Gastrocnemius medialis (tissue), 4 donors: Measurements from ENCODE around the gene KCNK4.

Experiments used
- POLR2A ChIP-seq, 2 donors: fragments of 450-650 bp; IDR thresholded peaks; one replicate each; pipeline ENCODE4 v1.6.1; 2017; ENCODE audit warnings: antibody characterized with exemption in 2 of 2, mild to moderate bottlenecking in 2 of 2, moderate library complexity in 2 of 2
- TF ChIP-seq, protein P1 (sequence below), 5 experiments: fragments of 450-650 bp in 3 of 5; fragments of 200-600 bp in 2 of 5; sonication (generic) in 2 of 5; IDR thresholded peaks in 4 of 5; conservative IDR thresholded peaks in 1 of 5; 1 replicate in 4 of 5; 2 replicates in 1 of 5; pipeline ENCODE4 v1.5.1; 2016 to 2019; ENCODE audit warnings: antibody characterized with exemption in 5 of 5, mild to moderate bottlenecking in 3 of 5, moderate library complexity in 3 of 5

DNA sequence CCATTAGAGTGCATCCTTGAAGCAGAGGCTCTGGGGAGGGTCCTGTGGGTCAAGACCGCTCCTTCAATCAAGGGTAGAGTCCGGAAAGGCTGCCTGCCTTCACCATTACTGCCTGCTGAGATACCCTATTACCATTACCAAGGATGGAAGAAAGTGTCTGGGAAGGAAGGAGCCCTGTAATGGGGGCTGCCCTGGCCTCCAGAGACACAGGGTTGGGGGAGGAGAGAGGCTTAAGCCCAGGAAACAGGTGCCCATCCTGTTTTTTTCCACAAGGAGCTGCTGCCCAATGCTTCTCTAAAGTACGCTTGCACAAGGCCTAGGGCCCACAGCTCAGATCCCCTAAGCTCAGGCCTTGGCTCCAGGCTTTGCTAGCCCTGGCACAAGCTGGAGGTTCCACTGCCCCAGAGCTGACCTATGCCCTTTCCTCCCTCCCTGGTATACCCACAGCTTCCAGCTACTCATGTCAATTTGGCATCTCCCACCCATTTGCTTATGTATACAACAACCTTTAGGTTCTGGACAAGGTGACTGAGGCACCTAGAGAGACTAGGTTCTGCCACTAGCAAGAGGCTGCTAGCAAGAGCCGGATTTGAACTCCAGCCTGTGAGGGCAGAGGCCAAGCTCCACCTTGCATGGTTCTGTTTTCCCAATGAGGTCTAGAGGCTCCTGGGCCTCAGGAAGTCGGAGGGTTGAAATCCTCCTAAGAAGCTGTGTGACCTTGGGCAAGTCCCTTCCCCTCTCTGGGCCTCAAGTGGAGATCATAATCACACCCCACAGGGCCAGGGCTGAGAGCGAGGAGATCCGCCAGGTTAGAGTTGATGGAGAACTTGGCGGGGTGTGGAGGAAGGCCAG, 41.3 kb upstream of the KCNK4 start:
- TF ChIP-seq, protein P1, sequence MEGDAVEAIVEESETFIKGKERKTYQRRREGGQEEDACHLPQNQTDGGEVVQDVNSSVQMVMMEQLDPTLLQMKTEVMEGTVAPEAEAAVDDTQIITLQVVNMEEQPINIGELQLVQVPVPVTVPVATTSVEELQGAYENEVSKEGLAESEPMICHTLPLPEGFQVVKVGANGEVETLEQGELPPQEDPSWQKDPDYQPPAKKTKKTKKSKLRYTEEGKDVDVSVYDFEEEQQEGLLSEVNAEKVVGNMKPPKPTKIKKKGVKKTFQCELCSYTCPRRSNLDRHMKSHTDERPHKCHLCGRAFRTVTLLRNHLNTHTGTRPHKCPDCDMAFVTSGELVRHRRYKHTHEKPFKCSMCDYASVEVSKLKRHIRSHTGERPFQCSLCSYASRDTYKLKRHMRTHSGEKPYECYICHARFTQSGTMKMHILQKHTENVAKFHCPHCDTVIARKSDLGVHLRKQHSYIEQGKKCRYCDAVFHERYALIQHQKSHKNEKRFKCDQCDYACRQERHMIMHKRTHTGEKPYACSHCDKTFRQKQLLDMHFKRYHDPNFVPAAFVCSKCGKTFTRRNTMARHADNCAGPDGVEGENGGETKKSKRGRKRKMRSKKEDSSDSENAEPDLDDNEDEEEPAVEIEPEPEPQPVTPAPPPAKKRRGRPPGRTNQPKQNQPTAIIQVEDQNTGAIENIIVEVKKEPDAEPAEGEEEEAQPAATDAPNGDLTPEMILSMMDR (IDR thresholded peaks at IDR 0.05 in 4 of 5, conservative IDR thresholded peaks at IDR 0.05 in 1 of 5): no peak
- no peak for TF ChIP-seq POLR2A (IDR thresholded peaks at IDR 0.05)
